Measurements from ENCODE around the gene DNAI7. TPM values are rescaled to one million over a fixed set of nuclear protein-coding genes. Genes with fewer than 3 reads are reported as not detected.

The DNAI7 gene
- total RNA-seq, 1 donor from 2014 or later, result 0.23 TPM

DNA sequence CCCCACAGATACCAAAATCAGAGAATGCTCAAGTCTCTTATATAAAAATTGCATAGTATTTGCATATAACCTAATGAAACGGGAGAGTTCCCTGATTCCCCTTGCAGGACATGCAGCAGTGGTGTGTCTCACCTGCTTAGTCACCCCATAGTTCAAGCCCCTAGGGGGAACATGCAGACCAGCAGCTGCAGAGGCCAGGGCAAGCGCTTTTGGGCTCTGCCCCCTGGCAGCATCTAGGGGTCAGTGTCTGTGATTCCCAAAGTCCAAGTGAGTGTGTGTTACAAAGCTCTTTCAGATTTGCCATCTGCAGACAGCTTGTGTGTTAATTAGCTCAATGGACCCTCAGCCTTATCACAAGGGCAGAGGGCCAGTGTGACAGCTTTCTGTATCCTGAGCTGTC lies 110.1 kb downstream of the DNAI7 start:
- no peak for TF ChIP-seq EZH2 (IDR thresholded peaks at IDR 0.05; ENCODE audit: insufficient read depth, low read length)
- TF ChIP-seq, protein P1, sequence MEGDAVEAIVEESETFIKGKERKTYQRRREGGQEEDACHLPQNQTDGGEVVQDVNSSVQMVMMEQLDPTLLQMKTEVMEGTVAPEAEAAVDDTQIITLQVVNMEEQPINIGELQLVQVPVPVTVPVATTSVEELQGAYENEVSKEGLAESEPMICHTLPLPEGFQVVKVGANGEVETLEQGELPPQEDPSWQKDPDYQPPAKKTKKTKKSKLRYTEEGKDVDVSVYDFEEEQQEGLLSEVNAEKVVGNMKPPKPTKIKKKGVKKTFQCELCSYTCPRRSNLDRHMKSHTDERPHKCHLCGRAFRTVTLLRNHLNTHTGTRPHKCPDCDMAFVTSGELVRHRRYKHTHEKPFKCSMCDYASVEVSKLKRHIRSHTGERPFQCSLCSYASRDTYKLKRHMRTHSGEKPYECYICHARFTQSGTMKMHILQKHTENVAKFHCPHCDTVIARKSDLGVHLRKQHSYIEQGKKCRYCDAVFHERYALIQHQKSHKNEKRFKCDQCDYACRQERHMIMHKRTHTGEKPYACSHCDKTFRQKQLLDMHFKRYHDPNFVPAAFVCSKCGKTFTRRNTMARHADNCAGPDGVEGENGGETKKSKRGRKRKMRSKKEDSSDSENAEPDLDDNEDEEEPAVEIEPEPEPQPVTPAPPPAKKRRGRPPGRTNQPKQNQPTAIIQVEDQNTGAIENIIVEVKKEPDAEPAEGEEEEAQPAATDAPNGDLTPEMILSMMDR (IDR thresholded peaks at IDR 0.05; ENCODE audit: insufficient read depth, low read depth, low read length), result no peak
- Mint-ChIP-seq H3K4me1 (ENCODE audit: low read depth, unreplicated experiment) (no peaks in the 10 kb centered on the region), H3K27ac (ENCODE audit: unreplicated experiment) (no peak overlapping the region), H3K4me3 (ENCODE audit: unreplicated experiment) (no peak overlapping the region), H3K36me3 (ENCODE audit: low read depth, unreplicated experiment) (no peaks in the 10 kb centered on the region), H3K27me3 (ENCODE audit: low read depth, unreplicated experiment) (no peaks in the 10 kb centered on the region), H3K9me3 (ENCODE audit: unreplicated experiment) (no peaks in the 10 kb centered on the region)
- H3K27me3 ChIP-seq (ENCODE audit: insufficient read depth, low read length), result no peaks in the 10 kb centered on the region
- no peaks in the 10 kb centered on the region for H3K9me3 ChIP-seq (ENCODE audit: insufficient read depth, low read depth, low read length)
- H3K9ac ChIP-seq (ENCODE audit: low read length), result no peak overlapping the region
- H3K36me3 ChIP-seq (ENCODE audit: insufficient read depth, low read length), result no peaks in the 10 kb centered on the region
- FAIRE-seq (no peak), DNase-seq (ENCODE audit: low read depth) (no peak)
- H3K27ac ChIP-seq (ENCODE audit: low read depth, low read length), result no peak overlapping the region
- H3K4me1 ChIP-seq (ENCODE audit: insufficient read depth, low read length), result no peaks in the 10 kb centered on the region
- no peak overlapping the region for H3K4me2 ChIP-seq (ENCODE audit: low read length)
- no peaks in the 10 kb centered on the region for H3K79me2 ChIP-seq (ENCODE audit: insufficient read depth, low read length)
- no peaks in the 10 kb centered on the region for H4K20me1 ChIP-seq (ENCODE audit: insufficient read depth, low read length)
- no peak overlapping the region for H2AFZ ChIP-seq (ENCODE audit: low read depth, low read length)
- no peak overlapping the region for H3K4me3 ChIP-seq (ENCODE audit: insufficient read depth, low read depth, low read length)

GRCh38 chr12:25083211-25083610 lies 111.7 kb downstream of the DNAI7 start:
- DNase-seq (ENCODE audit: low read depth), result no peak
- no peak overlapping the region for H3K4me2 ChIP-seq (ENCODE audit: low read length)
- H3K27me3 ChIP-seq (ENCODE audit: insufficient read depth, low read length), result no peaks in the 10 kb centered on the region
- H2AFZ ChIP-seq (ENCODE audit: low read depth, low read length), result no peak overlapping the region
- H3K79me2 ChIP-seq (ENCODE audit: insufficient read depth, low read length), result no peaks in the 10 kb centered on the region
- no peaks in the 10 kb centered on the region for H3K9me3 ChIP-seq (ENCODE audit: insufficient read depth, low read depth, low read length)
- no peaks in the 10 kb centered on the region for H4K20me1 ChIP-seq (ENCODE audit: insufficient read depth, low read length)
- H3K36me3 Mint-ChIP-seq (ENCODE audit: low read depth, unreplicated experiment), result no peaks in the 10 kb centered on the region
- H3K9me3 Mint-ChIP-seq (ENCODE audit: unreplicated experiment), result no peaks in the 10 kb centered on the region
- H3K9ac ChIP-seq (ENCODE audit: low read length), result no peak overlapping the region
- no peak overlapping the region for H3K27ac Mint-ChIP-seq (ENCODE audit: unreplicated experiment)
- H3K27ac ChIP-seq (ENCODE audit: low read depth, low read length), result no peak overlapping the region
- no peaks in the 10 kb centered on the region for H3K4me1 Mint-ChIP-seq (ENCODE audit: low read depth, unreplicated experiment)
- no peak overlapping the region for H3K4me3 Mint-ChIP-seq (ENCODE audit: unreplicated experiment)
- no peaks in the 10 kb centered on the region for H3K27me3 Mint-ChIP-seq (ENCODE audit: low read depth, unreplicated experiment)
- no peak overlapping the region for H3K4me3 ChIP-seq (ENCODE audit: insufficient read depth, low read depth, low read length)
- no peaks in the 10 kb centered on the region for H3K36me3 ChIP-seq (ENCODE audit: insufficient read depth, low read length)
- no peak for FAIRE-seq
- TF ChIP-seq, protein P1 (IDR thresholded peaks at IDR 0.05; ENCODE audit: insufficient read depth, low read depth, low read length), result no peak
- TF ChIP-seq EZH2 (IDR thresholded peaks at IDR 0.05; ENCODE audit: insufficient read depth, low read length), result no peak
- H3K4me1 ChIP-seq (ENCODE audit: insufficient read depth, low read length), result no peaks in the 10 kb centered on the region

- H3K4me1 Mint-ChIP-seq (ENCODE audit: low read depth, unreplicated experiment), result no peaks in the 10 kb centered on the region
- Histone ChIP-seq H3K79me2 (ENCODE audit: insufficient read depth, low read length) (no peaks in the 10 kb centered on the region), H2AFZ (ENCODE audit: low read depth, low read length) (no peak overlapping the region), H3K9ac (ENCODE audit: low read length) (no peak overlapping the region), H3K4me3 (ENCODE audit: insufficient read depth, low read depth, low read length) (no peak overlapping the region), H4K20me1 (ENCODE audit: insufficient read depth, low read length) (no peaks in the 10 kb centered on the region), H3K27ac (ENCODE audit: low read depth, low read length) (no peak overlapping the region), H3K4me1 (ENCODE audit: insufficient read depth, low read length) (no peaks in the 10 kb centered on the region), H3K36me3 (ENCODE audit: insufficient read depth, low read length) (no peaks in the 10 kb centered on the region), H3K4me2 (ENCODE audit: low read length) (no peak overlapping the region), H3K9me3 (ENCODE audit: insufficient read depth, low read depth, low read length) (no peaks in the 10 kb centered on the region), H3K27me3 (ENCODE audit: insufficient read depth, low read length) (no peaks in the 10 kb centered on the region)
- no peak overlapping the region for H3K4me3 Mint-ChIP-seq (ENCODE audit: unreplicated experiment)
- H3K27ac Mint-ChIP-seq (ENCODE audit: unreplicated experiment), result no peak overlapping the region
- FAIRE-seq (no peak), DNase-seq (ENCODE audit: low read depth) (no peak)
- TF ChIP-seq, protein P1 (IDR thresholded peaks at IDR 0.05; ENCODE audit: insufficient read depth, low read depth, low read length), result no peak
- TF ChIP-seq EZH2 (IDR thresholded peaks at IDR 0.05; ENCODE audit: insufficient read depth, low read length), result no peak
- H3K27me3 Mint-ChIP-seq (ENCODE audit: low read depth, unreplicated experiment), result no peaks in the 10 kb centered on the region
- H3K36me3 Mint-ChIP-seq (ENCODE audit: low read depth, unreplicated experiment), result no peaks in the 10 kb centered on the region
- no peaks in the 10 kb centered on the region for H3K9me3 Mint-ChIP-seq (ENCODE audit: unreplicated experiment)
Observed at GRCh38 chr12:25082628-25083027, 112.3 kb downstream of the DNAI7 start.
